ACC112 (cell line): ENCODE measurements around the gene CYP4V2.

Source experiments
- H2AFZ ChIP-seq: fragments of 200-600 bp; sonication (generic); one replicate; pipeline ENCODE4 v1.6.0; 2017; ENCODE audit warnings: antibody characterized with exemption, low read length; ENCODE audit not compliant: unreplicated experiment
- H3K27ac ChIP-seq: fragments of 200-600 bp; sonication (generic); 2 replicates; pipeline ENCODE4 v1.5.1; 2014; ENCODE audit warnings: low read depth, mild to moderate bottlenecking, antibody characterized with exemption, low read length, moderate library complexity
- H3K27me3 ChIP-seq: fragments of 200-600 bp; sonication (generic); 2 replicates; pipeline ENCODE4 v1.6.1; 2014; ENCODE audit warnings: mild to moderate bottlenecking, antibody characterized with exemption, low read length, moderate library complexity, mixed read lengths; ENCODE audit not compliant: insufficient read depth
- H3K36me3 ChIP-seq: fragments of 200-600 bp; sonication (generic); 2 replicates; pipeline ENCODE4 v1.6.1; 2016; ENCODE audit warnings: mild to moderate bottlenecking, antibody characterized with exemption, low read length, moderate library complexity, mixed read lengths; ENCODE audit not compliant: insufficient read depth
- H3K4me1 ChIP-seq: fragments of 200-600 bp; sonication (generic); one replicate; pipeline ENCODE4 v1.6.1; 2016; ENCODE audit warnings: low read length, mixed read lengths; ENCODE audit not compliant: insufficient read depth, unreplicated experiment, control insufficient read depth
- H3K4me3 ChIP-seq: fragments of 200-600 bp; sonication (generic); 2 replicates; pipeline ENCODE4 v1.5.1; 2014; ENCODE audit warnings: mild to moderate bottlenecking, low read depth, low read length
- H3K79me2 ChIP-seq: fragments of 200-600 bp; sonication (generic); one replicate; pipeline ENCODE4 v1.6.0; 2016; ENCODE audit warnings: low read length; ENCODE audit not compliant: control insufficient read depth, unreplicated experiment, insufficient read depth

CYP4V2 gene

GRCh38 chr4:186204103-186204559 lies 12.8 kb downstream of the CYP4V2 start:
- H3K27me3 ChIP-seq = no peaks in the 10 kb centered on the region
- H2AFZ ChIP-seq = no peak overlapping the region
- no peaks in the 10 kb centered on the region for H3K4me1 ChIP-seq
- no peak overlapping the region for H3K4me3 ChIP-seq
- no peak overlapping the region for H3K27ac ChIP-seq
- H3K36me3 ChIP-seq = peaks cover 7% of the 10 kb centered on the region
- H3K79me2 ChIP-seq = no peaks in the 10 kb centered on the region

GRCh38 chr4:186204686-186205085 lies 13.3 kb downstream of the CYP4V2 start:
- Histone ChIP-seq H3K27ac (no peak overlapping the region), H2AFZ (no peak overlapping the region), H3K27me3 (no peaks in the 10 kb centered on the region), H3K36me3 (peaks cover 12% of the 10 kb centered on the region), H3K4me3 (no peak overlapping the region), H3K4me1 (no peaks in the 10 kb centered on the region), H3K79me2 (no peaks in the 10 kb centered on the region)

- H3K4me1 ChIP-seq = no peaks in the 10 kb centered on the region
- H3K36me3 ChIP-seq = peaks cover 16% of the 10 kb centered on the region
- H3K27me3 ChIP-seq = no peaks in the 10 kb centered on the region
- no peak overlapping the region for H2AFZ ChIP-seq
- H3K27ac ChIP-seq = no peak overlapping the region
- no peak overlapping the region for H3K4me3 ChIP-seq
- H3K79me2 ChIP-seq = no peaks in the 10 kb centered on the region
Measured at GRCh38 chr4:186205156-186205555, 13.8 kb downstream of the CYP4V2 start.

- H3K4me3 ChIP-seq = no peak overlapping the region
- H3K4me1 ChIP-seq = peaks cover 4% of the 10 kb centered on the region
- no peak overlapping the region for H3K27ac ChIP-seq
- H2AFZ ChIP-seq = no peak overlapping the region
- no peaks in the 10 kb centered on the region for H3K27me3 ChIP-seq
- H3K79me2 ChIP-seq = no peaks in the 10 kb centered on the region
- no peaks in the 10 kb centered on the region for H3K36me3 ChIP-seq
Measured at GRCh38 chr4:186216465-186217024, 25.2 kb downstream of the CYP4V2 start.

GRCh38 chr4:186217733-186218293 lies 26.4 kb downstream of the CYP4V2 start:
- Histone ChIP-seq H3K36me3 (no peaks in the 10 kb centered on the region), H3K4me1 (peaks cover 4% of the 10 kb centered on the region), H3K79me2 (no peaks in the 10 kb centered on the region), H2AFZ (no peak overlapping the region), H3K27ac (no peak overlapping the region), H3K4me3 (no peak overlapping the region), H3K27me3 (no peaks in the 10 kb centered on the region; the same call in 1 of the 2 replicates)

- Histone ChIP-seq H3K4me3 (no peak overlapping the region), H3K27me3 (no peaks in the 10 kb centered on the region; the same call in 1 of the 2 replicates), H3K36me3 (no peaks in the 10 kb centered on the region), H3K79me2 (no peaks in the 10 kb centered on the region), H3K4me1 (peaks cover 4% of the 10 kb centered on the region), H3K27ac (no peak overlapping the region), H2AFZ (no peak overlapping the region)
Measured at GRCh38 chr4:186221624-186222023, 30.3 kb downstream of the CYP4V2 start.

GRCh38 chr4:186225848-186226247 lies 34.5 kb downstream of the CYP4V2 start:
- Histone ChIP-seq H3K4me3 (no peak overlapping the region), H3K27me3 (no peaks in the 10 kb centered on the region; the same call in 1 of the 2 replicates), H3K36me3 (no peaks in the 10 kb centered on the region), H2AFZ (no peak overlapping the region), H3K79me2 (no peaks in the 10 kb centered on the region), H3K27ac (no peak overlapping the region), H3K4me1 (peaks cover 10% of the 10 kb centered on the region)

- Histone ChIP-seq H2AFZ (no peak overlapping the region), H3K36me3 (no peaks in the 10 kb centered on the region), H3K4me1 (peaks cover 10% of the 10 kb centered on the region), H3K4me3 (no peak overlapping the region), H3K27ac (no peak overlapping the region), H3K27me3 (no peaks in the 10 kb centered on the region; the same call in 1 of the 2 replicates), H3K79me2 (no peaks in the 10 kb centered on the region)
Measured at GRCh38 chr4:186226521-186227189, 35.3 kb downstream of the CYP4V2 start.

GRCh38 chr4:186227221-186227620 lies 35.9 kb downstream of the CYP4V2 start, which contains the start of gene KLKB1:
TSS of gene KLKB1 (plus strand) at chr4:186227507. CDS start at chr4:186228196, 689 bp downstream.
- H2AFZ ChIP-seq = peak within 1 kb of the TSS; percentile 78

GRCh38 chr4:186227744-186228513 lies 36.6 kb downstream of the CYP4V2 start:
- H3K4me3 ChIP-seq = peak overlapping the region; percentile 62
- peak overlapping the region; percentile 78 for H2AFZ ChIP-seq
- no peak overlapping the region for H3K27ac ChIP-seq
- no peaks in the 10 kb centered on the region; the same call in 1 of the 2 replicates for H3K27me3 ChIP-seq
- H3K4me1 ChIP-seq = peaks cover 10% of the 10 kb centered on the region
- no peaks in the 10 kb centered on the region for H3K79me2 ChIP-seq
- H3K36me3 ChIP-seq = no peaks in the 10 kb centered on the region

More at GRCh38 chr4:186227221-186227620, 35.9 kb downstream of the CYP4V2 start, which contains the start of gene KLKB1:
- Histone ChIP-seq H3K4me3 (peak within 1 kb of the TSS; percentile 62), H3K79me2 (no peaks in the 10 kb centered on the region), H3K27ac (no peak within 1 kb of the TSS), H3K27me3 (no peaks in the 10 kb centered on the region; the same call in 1 of the 2 replicates), H3K4me1 (peaks cover 10% of the 10 kb centered on the region), H3K36me3 (no peaks in the 10 kb centered on the region)
